Vagina (tissue), 2 donors: Measurements from ENCODE around the gene CYBC1. TPM values are rescaled to one million over a fixed set of nuclear protein-coding genes. Genes with fewer than 3 reads are reported as not detected.

ENCODE experiments used
- DNase-seq, 2 donors: peaks; one replicate each; pipeline ENCODE4 v3.0.0-alpha.2; 2017; ENCODE audit errors: extremely low spot score in 2 of 2
- H3K27ac ChIP-seq: fragments of 200-600 bp; sonication (generic); one replicate; pipeline ENCODE4 v1.5.1; 2019
- H3K27me3 ChIP-seq: fragments of 200-600 bp; sonication (generic); one replicate; pipeline ENCODE4 v1.5.1; 2019
- H3K36me3 ChIP-seq, 2 donors: fragments of 200-600 bp; sonication (generic); one replicate each; pipeline ENCODE4 v1.5.1; 2017 to 2019
- H3K4me1 ChIP-seq: fragments of 200-600 bp; sonication (generic); one replicate; pipeline ENCODE4 v1.5.1; 2019
- H3K4me3 ChIP-seq, 2 donors: fragments of 200-600 bp; sonication (generic); 1 replicate in 1 of 2; 2 replicates in 1 of 2; pipeline ENCODE4 v1.5.1; 2016 to 2019
- H3K9me3 ChIP-seq: fragments of 200-600 bp; sonication (generic); one replicate; pipeline ENCODE4 v1.5.1; 2019
- POLR2A ChIP-seq, 2 donors: fragments of 450-650 bp; IDR thresholded peaks; one replicate each; pipeline ENCODE4 v1.6.1; 2017; ENCODE audit warnings: antibody characterized with exemption in 2 of 2, mild to moderate bottlenecking in 2 of 2, moderate library complexity in 2 of 2
- POLR2AphosphoS5 ChIP-seq, 2 donors: sonication (generic); formaldehyde crosslinking; IDR thresholded peaks; one replicate each; pipeline ENCODE4 v1.9.0; 2017; ENCODE audit warnings: antibody characterized with exemption in 2 of 2, mild to moderate bottlenecking in 2 of 2, low read depth in 1 of 2; ENCODE audit not compliant: insufficient read depth in 1 of 2
- intact Hi-C: fragments of 100-400 bp; cut with DNase I; formaldehyde crosslinking; loops from one replicate; pipeline ENCODE4 v1.15.1; 2023
- total RNA-seq: library from RNA; depleted of rRNA; stranded (reverse); fragments of >200 nt; gene quantifications from one replicate; pipeline ENCODE4 v1.2.3, GENCODE V29; 2016
- TF ChIP-seq, protein P1 (sequence below), 3 experiments: fragments of 450-650 bp in 2 of 3; fragments of 200-600 bp in 1 of 3; sonication (generic) in 1 of 3; IDR thresholded peaks; one replicate each; pipeline ENCODE4 v1.5.1; 2017 to 2019; ENCODE audit warnings: antibody characterized with exemption in 3 of 3, mild to moderate bottlenecking in 2 of 3, moderate library complexity in 2 of 3

The CYBC1 gene
- total RNA-seq, 1 donor from 2014 or later, result 51.6 TPM

- no peak for DNase-seq
- intact Hi-C loops, result loop anchor here (10.0 kb wide), 2 partner anchors 53 to 137 kb away; partner anchors contain the start of gene TEX19
- Histone ChIP-seq H3K27ac (no peak overlapping the region), H3K4me1 (peaks cover 41% of the 10 kb centered on the region), H3K9me3 (no peaks in the 10 kb centered on the region), H3K27me3 (no peaks in the 10 kb centered on the region), H3K4me3 (no peak overlapping the region), H3K36me3 (peaks cover 0 to 5% of the 10 kb centered on the region in 2 donors)
- TF ChIP-seq POLR2A (IDR thresholded peaks at IDR 0.05) (no peak), POLR2AphosphoS5 (IDR thresholded peaks at IDR 0.05; ENCODE audit: insufficient read depth in 1 of 2, low read depth in 1 of 2) (no peak)
- TF ChIP-seq, protein P1, sequence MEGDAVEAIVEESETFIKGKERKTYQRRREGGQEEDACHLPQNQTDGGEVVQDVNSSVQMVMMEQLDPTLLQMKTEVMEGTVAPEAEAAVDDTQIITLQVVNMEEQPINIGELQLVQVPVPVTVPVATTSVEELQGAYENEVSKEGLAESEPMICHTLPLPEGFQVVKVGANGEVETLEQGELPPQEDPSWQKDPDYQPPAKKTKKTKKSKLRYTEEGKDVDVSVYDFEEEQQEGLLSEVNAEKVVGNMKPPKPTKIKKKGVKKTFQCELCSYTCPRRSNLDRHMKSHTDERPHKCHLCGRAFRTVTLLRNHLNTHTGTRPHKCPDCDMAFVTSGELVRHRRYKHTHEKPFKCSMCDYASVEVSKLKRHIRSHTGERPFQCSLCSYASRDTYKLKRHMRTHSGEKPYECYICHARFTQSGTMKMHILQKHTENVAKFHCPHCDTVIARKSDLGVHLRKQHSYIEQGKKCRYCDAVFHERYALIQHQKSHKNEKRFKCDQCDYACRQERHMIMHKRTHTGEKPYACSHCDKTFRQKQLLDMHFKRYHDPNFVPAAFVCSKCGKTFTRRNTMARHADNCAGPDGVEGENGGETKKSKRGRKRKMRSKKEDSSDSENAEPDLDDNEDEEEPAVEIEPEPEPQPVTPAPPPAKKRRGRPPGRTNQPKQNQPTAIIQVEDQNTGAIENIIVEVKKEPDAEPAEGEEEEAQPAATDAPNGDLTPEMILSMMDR (IDR thresholded peaks at IDR 0.05), result no peak
Measured at GRCh38 chr17:82491533-82491932, 41.0 kb upstream of the CYBC1 start.

GRCh38 chr17:82491196-82491530, 40.6 kb upstream of the CYBC1 start:
- H3K27ac ChIP-seq, result no peak overlapping the region
- H3K27me3 ChIP-seq, result no peaks in the 10 kb centered on the region
- no peak for TF ChIP-seq POLR2A (IDR thresholded peaks at IDR 0.05)
- TF ChIP-seq, protein P1 (IDR thresholded peaks at IDR 0.05), result no peak
- no peak for TF ChIP-seq POLR2AphosphoS5 (IDR thresholded peaks at IDR 0.05; ENCODE audit: insufficient read depth in 1 of 2, low read depth in 1 of 2)
- H3K9me3 ChIP-seq, result no peaks in the 10 kb centered on the region
- peaks cover 38% of the 10 kb centered on the region for H3K4me1 ChIP-seq
- DNase-seq, result peak in 1 of 2 donors; percentile 69
- intact Hi-C loops, result loop anchor here (10.0 kb wide), 2 partner anchors 54 to 136 kb away; partner anchors contain the start of gene TEX19
- H3K4me3 ChIP-seq, result no peak overlapping the region
- peaks cover 0 to 5% of the 10 kb centered on the region in 2 donors for H3K36me3 ChIP-seq

DNA sequence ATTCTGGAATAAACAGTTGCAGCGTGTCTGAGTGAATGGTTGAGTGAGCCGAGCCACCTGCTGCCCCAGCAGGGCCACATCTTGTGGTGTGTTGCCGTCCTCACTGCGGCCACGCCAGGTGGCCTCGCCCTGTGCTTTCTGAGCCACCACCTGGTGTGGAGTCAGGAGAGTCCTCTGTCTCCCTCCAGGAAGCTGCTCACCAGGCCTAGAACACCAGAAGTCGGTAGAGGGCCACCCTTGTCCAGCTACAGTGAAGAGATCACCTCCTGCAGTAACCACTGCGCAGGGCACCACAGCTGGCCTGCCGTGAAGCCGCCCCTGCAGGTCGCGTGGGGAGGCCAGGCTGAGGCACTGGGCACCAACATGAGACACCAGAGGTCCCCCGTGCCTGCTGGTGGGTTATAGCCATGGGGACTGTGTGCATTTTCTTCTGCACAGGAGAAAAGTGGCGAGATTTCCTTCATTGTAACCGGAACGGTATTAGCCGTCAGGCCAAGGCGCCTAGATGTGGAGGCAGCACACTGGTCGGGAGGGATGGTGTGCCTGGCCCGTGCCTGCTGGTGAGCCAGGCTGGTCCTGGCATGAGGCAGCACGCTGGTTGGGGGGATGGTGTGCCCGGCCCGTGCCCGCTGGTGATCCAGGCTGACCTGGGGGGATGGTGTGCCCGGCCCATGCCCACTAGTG, 40.1 kb upstream of the CYBC1 start:
- no peak overlapping the region for H3K27ac ChIP-seq
- intact Hi-C loops, result loop anchor here (10.0 kb wide), 2 partner anchors 54 to 136 kb away; partner anchors contain the start of gene TEX19
- TF ChIP-seq POLR2AphosphoS5 (IDR thresholded peaks at IDR 0.05; ENCODE audit: insufficient read depth in 1 of 2, low read depth in 1 of 2) (no peak), POLR2A (IDR thresholded peaks at IDR 0.05) (no peak)
- TF ChIP-seq, protein P1 (IDR thresholded peaks at IDR 0.05), result no peak
- peak in 1 of 2 donors; percentile 83 for DNase-seq
- H3K9me3 ChIP-seq, result no peaks in the 10 kb centered on the region
- H3K4me1 ChIP-seq, result peaks cover 32% of the 10 kb centered on the region
- H3K27me3 ChIP-seq, result no peaks in the 10 kb centered on the region
- H3K36me3 ChIP-seq, result peaks cover 0 to 10% of the 10 kb centered on the region in 2 donors
- H3K4me3 ChIP-seq, result no peak overlapping the region

DNA sequence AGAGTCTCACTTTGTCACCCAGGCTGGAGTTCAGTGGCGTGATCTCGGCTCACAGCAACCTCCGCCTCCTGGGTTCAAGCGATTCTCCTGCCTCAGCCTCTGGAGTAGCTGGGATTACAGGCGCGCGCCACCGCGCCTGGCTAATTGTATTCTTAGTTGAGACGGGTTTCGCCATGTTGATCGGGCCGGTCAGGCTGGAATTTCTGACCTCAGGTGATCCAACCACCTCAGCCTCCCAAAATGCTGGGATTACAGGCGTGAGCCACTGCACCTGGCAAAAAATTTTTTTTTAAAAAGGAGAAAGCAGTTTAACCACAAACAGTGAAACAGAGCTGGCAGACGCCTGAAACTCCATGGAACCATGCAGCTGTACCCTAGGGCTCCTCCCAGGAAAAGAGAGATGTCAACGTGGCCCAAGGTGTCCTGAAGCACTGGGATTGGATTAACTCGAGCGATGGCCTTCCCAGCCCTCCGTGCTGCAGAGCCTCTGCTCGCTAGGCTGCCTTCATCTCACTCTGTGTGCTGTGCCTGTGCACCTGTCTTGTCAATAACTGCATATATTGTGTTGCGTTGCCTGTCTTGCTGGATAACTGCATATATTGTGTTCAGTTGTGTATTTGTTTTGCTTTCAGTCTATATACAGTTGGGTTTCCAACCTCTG, 39.4 kb upstream of the CYBC1 start:
- H3K4me3 ChIP-seq, result no peak overlapping the region
- TF ChIP-seq POLR2AphosphoS5 (IDR thresholded peaks at IDR 0.05; ENCODE audit: insufficient read depth in 1 of 2, low read depth in 1 of 2) (no peak), POLR2A (IDR thresholded peaks at IDR 0.05) (no peak)
- TF ChIP-seq, protein P1 (IDR thresholded peaks at IDR 0.05), result no peak
- no peak overlapping the region for H3K27ac ChIP-seq
- peaks cover 0 to 16% of the 10 kb centered on the region in 2 donors for H3K36me3 ChIP-seq
- intact Hi-C loops, result loop anchor here (5.0 to 10.0 kb wide), 3 partner anchors 55 to 457 kb away; partner anchors contain the start of gene TEX19
- H3K27me3 ChIP-seq, result no peaks in the 10 kb centered on the region
- peak in 1 of 2 donors; percentile 75 for DNase-seq
- H3K4me1 ChIP-seq, result peaks cover 26% of the 10 kb centered on the region
- H3K9me3 ChIP-seq, result no peaks in the 10 kb centered on the region
